K562 (cell line): Measurements from ENCODE around the gene SIGLEC9. TPM values are rescaled to one million over a fixed set of nuclear protein-coding genes. Genes with fewer than 3 reads are reported as not detected.

ENCODE experiments used
- ATF1 ChIP-seq, 2 experiments: fragments of 450-650 bp in 1 of 2; IDR thresholded peaks; 2 replicates each; pipeline ENCODE4 v1.6.1; 2016; ENCODE audit warnings: missing compliant biosample characterization in 1 of 2, missing genetic modification characterization in 1 of 2
- BRCA1 ChIP-seq, 2 experiments: fragments of 450-650 bp in 1 of 2; sonication (generic) in 1 of 2; formaldehyde crosslinking in 1 of 2; IDR thresholded peaks; 2 replicates each; pipeline versions ENCODE4 v1.5.0 to v1.6.1; 2017 to 2020; ENCODE audit warnings: mild to moderate bottlenecking in 1 of 2, missing genetic modification reagents in 1 of 2
- CEBPB ChIP-seq: fragments of 450-650 bp; IDR thresholded peaks from 2 replicates; pipeline ENCODE4 v1.6.1; 2016; ENCODE audit warnings: missing genetic modification characterization, missing compliant biosample characterization
- DPF2 ChIP-seq: fragments of 450-650 bp; IDR thresholded peaks from 2 replicates; pipeline ENCODE4 v1.6.1; 2016
- ESRRA ChIP-seq: fragments of 450-650 bp; IDR thresholded peaks from 2 replicates; pipeline ENCODE4 v1.6.1; 2014; ENCODE audit warnings: low read depth, mild to moderate bottlenecking, moderate library complexity, borderline replicate concordance
- GABPA ChIP-seq: fragments of 200-800 bp; sonication (Bioruptor generic); conservative IDR thresholded peaks from 2 replicates; pipeline ENCODE4 v1.6.1; 2016; ENCODE audit warnings: low read depth, missing genetic modification characterization, missing compliant biosample characterization
- HES1 ChIP-seq: fragments of 450-650 bp; IDR thresholded peaks from 2 replicates; pipeline ENCODE4 v1.6.1; 2016; ENCODE audit warnings: low read depth, mild to moderate bottlenecking, moderate library complexity
- IRF9 ChIP-seq: fragments of 450-650 bp; IDR thresholded peaks from 2 replicates; pipeline ENCODE4 v1.6.1; 2016; ENCODE audit warnings: missing biosample characterization, missing genetic modification characterization
- KDM5B ChIP-seq: fragments of 200-600 bp; sonication (generic); IDR thresholded peaks from 2 replicates; pipeline ENCODE4 v1.6.1; 2012; ENCODE audit warnings: low read depth, mild to moderate bottlenecking, moderate library complexity, low read length, control low read depth, inconsistent platforms; ENCODE audit not compliant: insufficient replicate concordance
- KLF1 ChIP-seq: fragments of 450-650 bp; IDR thresholded peaks from 2 replicates; pipeline ENCODE4 v1.6.1; 2016; ENCODE audit warnings: missing genetic modification characterization, missing compliant biosample characterization
- KLF10 ChIP-seq: fragments of 250-450 bp; sonication (Bioruptor Pico); IDR thresholded peaks from 2 replicates; pipeline ENCODE4 v1.6.1; 2021; ENCODE audit warnings: matching md5 sums
- MIER1 ChIP-seq: fragments of 450-650 bp; IDR thresholded peaks from 2 replicates; pipeline ENCODE4 v1.6.1; 2016; ENCODE audit warnings: antibody characterized with exemption, mild to moderate bottlenecking, low read depth
- MXD1 ChIP-seq: fragments of 250-450 bp; sonication (Bioruptor Pico); IDR thresholded peaks from 2 replicates; pipeline ENCODE4 v1.8.0; 2021; ENCODE audit warnings: borderline replicate concordance, mild to moderate bottlenecking, moderate library complexity; ENCODE audit not compliant: poor library complexity, severe bottlenecking
- MYBL2 ChIP-seq, 2 experiments: fragments of 450-650 bp in 1 of 2; sonication (generic) in 1 of 2; formaldehyde crosslinking in 1 of 2; IDR thresholded peaks; 2 replicates each; pipeline versions ENCODE4 v1.6.1 to v1.8.1; 2017 to 2022; ENCODE audit warnings: borderline replicate concordance in 1 of 2, inconsistent platforms in 1 of 2, low read depth in 1 of 2, mild to moderate bottlenecking in 1 of 2, missing genetic modification reagents in 1 of 2, moderate library complexity in 1 of 2
- NCOA4 ChIP-seq: fragments of 450-650 bp; IDR thresholded peaks from 2 replicates; pipeline ENCODE4 v1.6.1; 2018; ENCODE audit warnings: mild to moderate bottlenecking; ENCODE audit not compliant: partially characterized antibody
- NELFE ChIP-seq: IDR thresholded peaks from 2 replicates; pipeline ENCODE4 v1.6.1; 2011; ENCODE audit warnings: mild to moderate bottlenecking; ENCODE audit not compliant: insufficient read depth, insufficient read length
- NFXL1 ChIP-seq: fragments of 450-650 bp; formaldehyde crosslinking; IDR thresholded peaks from 2 replicates; pipeline ENCODE4 v1.4.0; 2021; ENCODE audit warnings: mild to moderate bottlenecking
- PTTG1 ChIP-seq: fragments of 450-650 bp; IDR thresholded peaks from 2 replicates; pipeline ENCODE4 v1.6.1; 2016; ENCODE audit warnings: low read depth, mild to moderate bottlenecking, missing genetic modification characterization, missing compliant biosample characterization
- SMARCA5 ChIP-seq: fragments of 450-650 bp; IDR thresholded peaks from 2 replicates; pipeline ENCODE4 v1.6.1; 2016
- SNRNP70 ChIP-seq: fragments of 200-400 bp; formaldehyde crosslinking; optimal IDR thresholded peaks from 2 replicates; pipeline ENCODE3; 2017; ENCODE audit warnings: low read depth, low read length
- VEZF1 ChIP-seq: fragments of 200-800 bp; sonication (Bioruptor generic); IDR thresholded peaks from 2 replicates; pipeline ENCODE4 v1.6.1; 2017; ENCODE audit warnings: missing genetic modification characterization, missing compliant biosample characterization
- ZBTB17 ChIP-seq: fragments of 450-650 bp; formaldehyde crosslinking; IDR thresholded peaks from 2 replicates; pipeline ENCODE4 v1.4.0; 2020; ENCODE audit warnings: mild to moderate bottlenecking
- ZNF589 ChIP-seq: fragments of 200-800 bp; sonication (Bioruptor generic); IDR thresholded peaks from 2 replicates; pipeline ENCODE4 v1.6.1; 2016; ENCODE audit warnings: low read depth, missing genetic modification characterization, missing compliant biosample characterization
- ZNF699 ChIP-seq: fragments of 250-450 bp; sonication (Bioruptor Pico); IDR thresholded peaks from 2 replicates; pipeline ENCODE4 v1.8.0; 2021; ENCODE audit warnings: mild to moderate bottlenecking, moderate library complexity; ENCODE audit not compliant: insufficient replicate concordance
- polyA plus RNA-seq, 8 experiments: library from polyadenylated mRNA; depleted of rRNA in 4 of 8; stranded (reverse) in 5 of 8; unstranded in 3 of 8; fragments of >200 nt; fragmentation: Nextera tagmentation in 2 of 8; fragmentation: Illumina TruSeq in 1 of 8; extraction: Ambion mirVana in 2 of 8; extraction: Trizol in 1 of 8; gene quantifications; 2 replicates each; pipeline versions ENCODE4 v1.2.1 to v1.2.3, GENCODE V29; 2011 to 2014; ENCODE audit warnings: inconsistent platforms in 1 of 8, missing spikeins in 1 of 8
- total RNA-seq, 7 experiments: library from RNA; depleted of rRNA in 6 of 7; stranded (reverse); fragments of >200 nt in 6 of 7; fragmentation: Illumina TruSeq in 2 of 7; extraction: Trizol in 2 of 7; gene quantifications; 2 replicates each; pipeline versions ENCODE4 v1.2.1 to v1.2.3, GENCODE V29; 2011 to 2021; ENCODE audit warnings: low replicate concordance in 1 of 7

SIGLEC9 gene
- total and polyA plus RNA-seq, 9 of the 15 experiments (the other 6 are each of a cell fraction or from before 2014, with no cell fraction given) = 0.09 to 0.34 (median 0.22) TPM; not detected in 4

- TF ChIP-seq SNRNP70 (no peak), NCOA4 (no peak), GABPA (peak; percentile 85), NFXL1 (CRISPR knock-in tag) (no peak), HES1 (peak; percentile 61; the same call in 1 of the 2 replicates), VEZF1 (CRISPR knock-in tag) (peak; percentile 86), MXD1 (CRISPR knock-in tag) (no peak), PTTG1 (tag) (no peak), KDM5B (no peak), KLF1 (tag) (no peak), SMARCA5 (no peak), ESRRA (no peak), ZNF589 (CRISPR knock-in tag) (0 out of 2 replicates have a peak, but pooled peaks have one; percentile 43), CEBPB (peak; percentile 40; the same call in 1 of the 2 replicates), NELFE (no peak), DPF2 (peak; percentile 59), IRF9 (tag) (no peak), MYBL2 (IDR thresholded peaks at IDR 0.05; ENCODE audit: low read depth) (no peak), MYBL2 (CRISPR knock-in tag; IDR thresholded peaks at IDR 0.05; ENCODE audit: borderline replicate concordance) (no peak), BRCA1 (IDR thresholded peaks at IDR 0.05) (no peak), BRCA1 (CRISPR knock-in tag; IDR thresholded peaks at IDR 0.05) (no peak), ATF1 (CRISPR knock-in tag; IDR thresholded peaks at IDR 0.05) (no peak), ATF1 (tag; IDR thresholded peaks at IDR 0.05) (no peak), ZNF699 (CRISPR knock-in tag) (no peak), MIER1 (no peak), KLF10 (no peak), ZBTB17 (CRISPR knock-in tag) (no peak)
These were observed 3.0 kb downstream of the SIGLEC9 start (continued) for GRCh38 chr19:51127755-51128154.
